HEK293T (cell line): Measurements from ENCODE around the gene FSTL4.

Experiments used
- CTCF ChIA-PET: fragments of 350-600 bp; formaldehyde crosslinking; extraction: SDS; loops from one replicate; lab custom pipeline; 2021; ENCODE audit warnings: antibody characterized with exemption, inconsistent platforms; lab: Yijun Ruan, JAX
- POLR2A ChIA-PET: fragments of 350-600 bp; formaldehyde crosslinking; extraction: SDS; loops from one replicate; lab custom pipeline; 2020; ENCODE audit warnings: antibody characterized with exemption, inconsistent platforms; lab: Yijun Ruan, JAX
- DNase-seq: peaks from one replicate; pipeline ENCODE4 v3.0.0; 2012; ENCODE audit warnings: mixed read lengths; ENCODE audit errors: extremely low spot score
- ARNT ChIP-seq: fragments of 450-650 bp; IDR thresholded peaks from 2 replicates; pipeline ENCODE4 v1.6.1; 2017; ENCODE audit warnings: mild to moderate bottlenecking
- BHLHE40 ChIP-seq: fragments of 450-650 bp; IDR thresholded peaks from 2 replicates; pipeline ENCODE4 v1.6.1; 2016; ENCODE audit warnings: mild to moderate bottlenecking, moderate library complexity, borderline replicate concordance
- CTBP1 ChIP-seq: fragments of 450-650 bp; IDR thresholded peaks from 2 replicates; pipeline ENCODE4 v1.6.1; 2016; ENCODE audit warnings: borderline replicate concordance
- ELF4 ChIP-seq: fragments of 450-650 bp; IDR thresholded peaks from 2 replicates; pipeline ENCODE4 v1.6.1; 2017; ENCODE audit warnings: antibody characterized with exemption
- FOXA1 ChIP-seq: fragments of 450-650 bp; IDR thresholded peaks from 2 replicates; pipeline ENCODE4 v1.6.1; 2016; ENCODE audit warnings: mild to moderate bottlenecking
- FOXK2 ChIP-seq: fragments of 450-650 bp; IDR thresholded peaks from 2 replicates; pipeline ENCODE4 v1.6.1; 2016; ENCODE audit warnings: mild to moderate bottlenecking
- FOXM1 ChIP-seq: fragments of 450-650 bp; IDR thresholded peaks from 2 replicates; pipeline ENCODE4 v1.6.1; 2017; ENCODE audit warnings: mild to moderate bottlenecking, borderline replicate concordance
- HDGF ChIP-seq: fragments of 450-650 bp; IDR thresholded peaks from 2 replicates; pipeline ENCODE4 v1.6.1; 2017; ENCODE audit warnings: antibody characterized with exemption, borderline replicate concordance
- L3MBTL2 ChIP-seq: fragments of 450-650 bp; conservative IDR thresholded peaks from 2 replicates; pipeline ENCODE4 v1.6.1; 2016; ENCODE audit warnings: mild to moderate bottlenecking
- LEF1 ChIP-seq: fragments of 450-650 bp; IDR thresholded peaks from 2 replicates; pipeline ENCODE4 v1.6.1; 2017; ENCODE audit warnings: mild to moderate bottlenecking, borderline replicate concordance
- NFRKB ChIP-seq: fragments of 450-650 bp; IDR thresholded peaks from 2 replicates; pipeline ENCODE4 v1.6.1; 2016; ENCODE audit warnings: mild to moderate bottlenecking, moderate library complexity
- SP1 ChIP-seq: fragments of 450-650 bp; IDR thresholded peaks from 2 replicates; pipeline ENCODE4 v1.6.1; 2017
- SUZ12 ChIP-seq: fragments of 450-650 bp; IDR thresholded peaks from 2 replicates; pipeline ENCODE4 v1.6.1; 2016; ENCODE audit warnings: mild to moderate bottlenecking
- TARDBP ChIP-seq: fragments of 450-650 bp; IDR thresholded peaks from 2 replicates; pipeline ENCODE4 v1.6.1; 2016
- ZNF384 ChIP-seq: fragments of 450-650 bp; IDR thresholded peaks from 2 replicates; pipeline ENCODE4 v1.6.1; 2016
- TF ChIP-seq, protein P1 (sequence below): fragments of 450-650 bp; IDR thresholded peaks from 2 replicates; pipeline ENCODE4 v1.6.1; 2016

Gene FSTL4

DNA sequence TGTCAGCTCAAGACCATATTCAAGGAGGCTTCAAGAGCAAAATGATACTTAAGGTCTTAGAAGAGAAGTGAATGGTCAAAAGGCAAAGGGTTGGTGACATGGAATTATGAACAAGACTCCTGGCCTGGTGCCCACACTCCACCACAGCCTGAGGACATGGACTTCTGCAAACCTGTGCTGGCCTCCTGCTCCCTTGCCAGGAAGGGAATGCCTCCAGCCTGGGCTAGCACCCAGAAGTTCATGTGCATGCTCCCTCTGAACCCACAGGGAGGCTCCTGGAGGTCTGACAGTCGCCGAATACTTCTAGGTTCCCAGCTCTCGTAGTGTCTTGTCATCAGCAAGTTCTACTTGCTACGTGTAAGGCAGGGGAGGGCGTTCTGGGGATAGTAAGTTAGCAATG, 156.7 kb downstream of the FSTL4 start:
- no peak for DNase-seq
- POLR2A ChIA-PET: interaction anchor here (0.5 kb wide), 1 partner anchor 39 kb away, joined by 3 read pairs; no protein-coding TSS in a partner anchor
- TF ChIP-seq TARDBP (no peak), HDGF (no peak), FOXA1 (no peak), L3MBTL2 (no peak), FOXM1 (no peak), NFRKB (no peak), ARNT (no peak)
- CTCF ChIA-PET: interaction anchor here (2.2 kb wide), 1 partner anchor 32 kb away, joined by 13 read pairs; no protein-coding TSS in a partner anchor

DNA sequence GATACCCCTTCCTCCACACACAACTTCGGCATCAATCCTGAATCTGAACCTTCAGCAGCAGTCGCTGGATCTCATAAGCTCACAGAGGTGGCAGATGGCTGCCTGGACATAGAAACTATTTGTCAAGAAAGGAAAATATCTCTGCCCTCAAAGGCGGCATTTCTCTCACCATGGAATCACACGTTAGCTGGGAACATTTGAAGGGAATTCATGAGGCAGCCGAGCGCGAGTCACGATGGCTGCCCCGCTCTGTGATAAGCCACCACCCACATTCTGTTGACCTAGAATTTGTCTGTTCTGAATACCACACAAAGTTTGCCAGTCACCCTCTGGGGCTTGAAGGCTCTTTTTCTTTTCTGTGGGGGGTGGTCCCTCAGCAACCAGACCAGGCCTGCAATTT, 157.9 kb downstream of the FSTL4 start:
- ChIA-PET POLR2A (no interaction called here), CTCF (no interaction called here)
- TF ChIP-seq, protein P1, sequence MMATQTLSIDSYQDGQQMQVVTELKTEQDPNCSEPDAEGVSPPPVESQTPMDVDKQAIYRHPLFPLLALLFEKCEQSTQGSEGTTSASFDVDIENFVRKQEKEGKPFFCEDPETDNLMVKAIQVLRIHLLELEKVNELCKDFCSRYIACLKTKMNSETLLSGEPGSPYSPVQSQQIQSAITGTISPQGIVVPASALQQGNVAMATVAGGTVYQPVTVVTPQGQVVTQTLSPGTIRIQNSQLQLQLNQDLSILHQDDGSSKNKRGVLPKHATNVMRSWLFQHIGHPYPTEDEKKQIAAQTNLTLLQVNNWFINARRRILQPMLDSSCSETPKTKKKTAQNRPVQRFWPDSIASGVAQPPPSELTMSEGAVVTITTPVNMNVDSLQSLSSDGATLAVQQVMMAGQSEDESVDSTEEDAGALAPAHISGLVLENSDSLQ: no peak
- TF ChIP-seq FOXA1: no peak
- no peak for TF ChIP-seq L3MBTL2
- TF ChIP-seq LEF1: no peak
- TF ChIP-seq ZNF384: no peak
- TF ChIP-seq HDGF: no peak
- no peak for TF ChIP-seq FOXK2
- no peak for TF ChIP-seq CTBP1
- no peak for TF ChIP-seq ELF4
- no peak for TF ChIP-seq BHLHE40
- no peak for TF ChIP-seq FOXM1
- TF ChIP-seq TARDBP: no peak
- TF ChIP-seq SUZ12: no peak
- no peak for TF ChIP-seq NFRKB
- TF ChIP-seq SP1: no peak
- no peak for DNase-seq

DNA sequence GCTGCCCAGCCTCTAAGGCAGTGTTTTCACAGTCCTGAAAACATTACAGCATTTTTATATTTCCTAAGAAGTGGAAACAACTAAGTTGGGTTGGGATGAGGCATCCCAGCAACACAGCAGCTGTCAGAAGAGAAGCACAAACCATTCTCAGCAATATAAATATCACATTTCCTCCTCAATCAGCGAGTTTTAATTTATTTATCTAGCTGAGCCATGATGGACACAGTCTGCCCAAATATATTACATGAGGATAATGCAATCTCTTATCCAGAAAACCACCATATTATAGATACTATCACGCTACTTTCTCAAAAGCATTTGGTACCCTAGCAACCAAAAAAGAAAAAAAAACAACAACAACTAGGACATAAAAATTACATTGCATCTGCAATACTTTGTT, 158.5 kb downstream of the FSTL4 start:
- TF ChIP-seq ZNF384 (no peak), CTBP1 (no peak), LEF1 (no peak), L3MBTL2 (no peak), FOXM1 (no peak), SP1 (no peak), HDGF (no peak), SUZ12 (no peak), ARNT (no peak), TARDBP (no peak), FOXA1 (no peak), BHLHE40 (no peak), ELF4 (no peak), NFRKB (no peak), FOXK2 (no peak)
- TF ChIP-seq, protein P1: no peak
- CTCF ChIA-PET: interaction anchor here (1.4 kb wide), 1 partner anchor 32 kb away, joined by 3 read pairs; no protein-coding TSS in a partner anchor
- POLR2A ChIA-PET: no interaction called here
- DNase-seq: no peak

DNA sequence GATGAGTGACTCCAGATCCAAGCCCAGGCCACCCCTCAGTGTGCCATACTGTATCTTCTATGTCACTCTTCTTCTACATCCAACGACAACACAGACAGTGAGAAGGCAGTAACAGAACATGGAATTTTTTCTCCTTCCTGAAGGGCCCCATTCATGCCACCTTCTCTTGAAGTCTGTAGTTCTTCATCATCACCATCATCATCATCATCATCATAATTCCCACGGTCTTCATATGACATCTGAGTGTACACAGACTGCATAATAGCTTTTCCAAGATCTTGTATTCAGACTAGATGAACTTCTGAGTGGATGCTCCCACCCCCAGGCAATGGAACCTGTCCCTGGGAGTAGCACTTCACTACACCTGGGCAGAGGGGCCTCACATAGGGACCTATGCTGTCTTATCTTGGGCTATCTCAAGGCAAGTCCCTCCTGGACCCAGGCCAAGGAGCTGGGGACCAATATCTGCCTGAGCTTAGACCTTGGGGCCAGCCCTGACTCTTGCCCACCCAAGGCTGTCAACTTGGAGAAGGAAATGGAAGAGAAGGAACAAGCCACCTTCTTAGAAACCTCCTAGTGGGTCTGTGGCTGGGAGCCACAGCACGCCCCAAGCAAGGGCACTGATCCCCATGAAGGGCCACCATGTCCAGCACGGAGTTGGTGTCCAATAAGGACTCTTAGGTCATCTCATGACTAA, 159.1 kb downstream of the FSTL4 start:
- no peak for DNase-seq
- CTCF ChIA-PET: interaction anchor here (1.4 to 1.8 kb wide), 2 partner anchors 10 to 32 kb away, joined by 3 to 4 read pairs; no protein-coding TSS in a partner anchor
- POLR2A ChIA-PET: no interaction called here
- no peak for TF ChIP-seq ARNT
- no peak for TF ChIP-seq FOXK2
- TF ChIP-seq HDGF: no peak
- no peak for TF ChIP-seq L3MBTL2
- TF ChIP-seq SP1: no peak
- TF ChIP-seq NFRKB: no peak
- TF ChIP-seq SUZ12: no peak
- TF ChIP-seq, protein P1: no peak
- TF ChIP-seq BHLHE40: no peak
- no peak for TF ChIP-seq ZNF384
- no peak for TF ChIP-seq LEF1
- TF ChIP-seq ELF4: no peak
- no peak for TF ChIP-seq FOXM1
- TF ChIP-seq CTBP1: no peak
- TF ChIP-seq FOXA1: no peak
- TF ChIP-seq TARDBP: no peak

DNA sequence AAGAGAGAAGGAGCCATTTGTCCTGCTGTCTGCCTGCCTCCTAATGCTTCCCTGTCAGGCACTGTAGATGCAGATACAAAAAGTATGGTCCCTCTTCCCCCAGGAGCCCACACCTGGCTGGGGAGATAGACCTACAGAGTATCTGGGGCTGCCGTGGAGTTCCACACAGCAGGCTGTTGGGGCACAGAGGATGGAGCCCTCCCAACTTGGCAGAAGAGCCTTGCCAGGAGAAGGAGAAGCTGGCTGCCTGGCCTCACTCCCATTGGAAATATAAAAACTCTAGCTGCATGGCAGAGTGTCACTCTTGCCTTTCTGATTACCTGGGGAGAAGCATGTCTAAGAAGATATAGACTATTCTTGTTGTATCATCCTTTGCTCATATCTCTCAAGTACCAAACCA, 160.4 kb downstream of the FSTL4 start:
- TF ChIP-seq FOXK2: no peak
- no peak for TF ChIP-seq TARDBP
- no peak for TF ChIP-seq ARNT
- POLR2A ChIA-PET: no interaction called here
- DNase-seq: no peak
- CTCF ChIA-PET: interaction anchor here (0.6 to 1.8 kb wide), 2 partner anchors 9 to 282 kb away, joined by 4 to 5 read pairs; no protein-coding TSS in a partner anchor

DNA sequence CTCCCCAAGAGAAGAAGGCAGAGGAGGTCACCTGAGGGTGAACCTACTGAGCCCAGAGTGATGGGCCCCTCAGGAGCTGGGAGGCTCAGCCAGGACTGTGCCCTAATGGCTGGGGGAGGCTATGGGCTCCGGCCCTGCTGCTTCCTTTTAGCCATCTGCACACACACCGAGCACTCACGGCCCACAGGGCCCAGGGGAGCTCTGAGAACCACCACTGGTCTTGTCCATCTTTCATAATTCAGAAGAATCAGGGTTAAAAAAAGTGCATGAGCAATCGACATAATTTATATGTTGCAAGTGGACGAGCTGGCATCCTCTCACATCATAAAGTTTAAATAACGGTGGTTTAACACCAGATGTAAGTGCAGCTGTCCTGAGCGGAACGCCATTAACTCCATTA, 162.1 kb downstream of the FSTL4 start:
- TF ChIP-seq SUZ12 (no peak), LEF1 (no peak), FOXK2 (no peak), L3MBTL2 (no peak), NFRKB (no peak), ZNF384 (no peak), TARDBP (no peak), ARNT (no peak), ELF4 (no peak), SP1 (no peak), HDGF (no peak), FOXM1 (no peak), CTBP1 (no peak), BHLHE40 (no peak), FOXA1 (no peak)
- TF ChIP-seq, protein P1: no peak
- ChIA-PET POLR2A (no interaction called here), CTCF (interaction anchor here (1.2 to 1.8 kb wide), 2 partner anchors 10 to 27 kb away, joined by 4 to 5 read pairs; no protein-coding TSS in a partner anchor)
- DNase-seq: no peak
